Smooth muscle cell (in vitro differentiated cells): Measurements from ENCODE around the gene CYP19A1. TPM values are rescaled to one million over a fixed set of nuclear protein-coding genes. Genes with fewer than 3 reads are reported as not detected.

Source experiments
- DNase-seq: peaks from one replicate; lab custom pipeline; 2025; ENCODE audit not compliant: unreplicated experiment; lab: John Stamatoyannopoulos, UW
- H2AFZ ChIP-seq: fragments of 200-600 bp; sonication (generic); 2 replicates; pipeline ENCODE4 v1.6.0; 2016; ENCODE audit warnings: antibody characterized with exemption, low read depth, mild to moderate bottlenecking
- H3F3A ChIP-seq: fragments of 200-600 bp; sonication (generic); 2 replicates; pipeline ENCODE4 v1.6.0; 2017; ENCODE audit warnings: antibody characterized with exemption, low read depth
- H3K27ac ChIP-seq: fragments of 200-600 bp; sonication (generic); 2 replicates; pipeline ENCODE4 v1.5.1; 2016; ENCODE audit warnings: low read depth, mild to moderate bottlenecking
- H3K27me3 ChIP-seq: fragments of 200-600 bp; sonication (generic); 2 replicates; pipeline ENCODE4 v1.6.1; 2016; ENCODE audit warnings: low read depth, mild to moderate bottlenecking
- H3K36me3 ChIP-seq: fragments of 200-600 bp; sonication (generic); 2 replicates; pipeline ENCODE4 v1.5.1; 2016; ENCODE audit warnings: low read depth
- H3K4me1 ChIP-seq: fragments of 200-600 bp; sonication (generic); 2 replicates; pipeline ENCODE4 v1.5.1; 2016; ENCODE audit warnings: low read depth
- H3K4me2 ChIP-seq: fragments of 200-600 bp; sonication (generic); 2 replicates; pipeline ENCODE4 v1.6.0; 2016; ENCODE audit warnings: mild to moderate bottlenecking
- H3K4me3 ChIP-seq: fragments of 200-600 bp; sonication (generic); 2 replicates; pipeline ENCODE4 v1.5.1; 2016; ENCODE audit warnings: mild to moderate bottlenecking
- H3K79me2 ChIP-seq: fragments of 200-600 bp; sonication (generic); 2 replicates; pipeline ENCODE4 v1.6.0; 2016; ENCODE audit warnings: low read depth, mild to moderate bottlenecking
- H3K9ac ChIP-seq: fragments of 200-600 bp; sonication (generic); 2 replicates; pipeline ENCODE4 v1.6.0; 2016; ENCODE audit warnings: low read depth
- H3K9me3 ChIP-seq: fragments of 200-600 bp; sonication (generic); replicated peaks from 2 replicates; pipeline ENCODE4 v1.5.1; 2016; ENCODE audit warnings: low read depth
- H4K20me1 ChIP-seq: fragments of 200-600 bp; sonication (generic); 2 replicates; pipeline ENCODE4 v1.6.0; 2016; ENCODE audit warnings: low read depth
- WGBS: methylation state at CpG from one replicate; pipeline ENCODE4 v1.1.7; 2016; ENCODE audit warnings: low lambda C conversion rate; 5-methylcytosine and 5-hydroxymethylcytosine counted together
- polyA plus RNA-seq: library from polyadenylated mRNA; unstranded; fragments of >200 nt; fragmentation: Nextera tagmentation; extraction: Ambion mirVana; gene quantifications from 2 replicates; pipeline ENCODE4 v1.2.1, GENCODE V29; 2016
- total RNA-seq: library from RNA; depleted of rRNA; stranded (reverse); fragments of >200 nt; gene quantifications from 2 replicates; pipeline ENCODE4 v1.2.3, GENCODE V29; 2014
- TF ChIP-seq, protein P1 (sequence below): fragments of 200-600 bp; sonication (generic); IDR thresholded peaks from 2 replicates; pipeline ENCODE4 v1.5.1; 2017; ENCODE audit warnings: borderline replicate concordance, mild to moderate bottlenecking, antibody characterized with exemption; ENCODE audit not compliant: insufficient read depth, poor library complexity, severe bottlenecking

Gene CYP19A1
- total and polyA plus RNA-seq, 2 experiments from 2014 or later, result not detected

DNA sequence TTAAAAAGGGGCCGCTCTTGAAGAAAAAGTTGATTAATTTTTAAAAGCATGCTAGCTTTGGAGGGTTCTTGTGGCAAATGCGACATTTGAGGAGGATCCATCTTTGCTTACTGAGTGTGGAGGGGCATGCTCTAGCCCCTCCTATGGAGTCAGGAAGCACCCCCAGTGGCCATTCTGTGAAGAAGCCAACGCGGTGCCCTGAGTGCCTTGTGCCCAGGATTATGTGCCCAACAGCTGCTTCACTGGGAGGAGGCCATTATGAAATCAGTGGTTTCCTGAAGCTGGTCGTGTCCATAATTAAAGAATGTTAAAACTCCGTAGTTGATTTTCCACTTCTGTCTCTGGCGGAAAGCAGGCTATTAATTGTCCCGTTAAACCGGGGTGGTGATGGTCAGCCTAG, 174.6 kb downstream of the CYP19A1 start:
- Histone ChIP-seq H3K9ac (no peak overlapping the region), H4K20me1 (no peaks in the 10 kb centered on the region), H3K4me1 (peaks cover 7% of the 10 kb centered on the region), H3K27ac (no peak overlapping the region), H3K4me2 (peak overlapping the region; percentile 81), H3K27me3 (no peaks in the 10 kb centered on the region), H3K4me3 (no peak overlapping the region), H3F3A (no peaks in the 10 kb centered on the region), H3K36me3 (no peaks in the 10 kb centered on the region), H3K9me3 (no peaks in the 10 kb centered on the region), H3K79me2 (no peaks in the 10 kb centered on the region), H2AFZ (no peak overlapping the region)
- TF ChIP-seq, protein P1, sequence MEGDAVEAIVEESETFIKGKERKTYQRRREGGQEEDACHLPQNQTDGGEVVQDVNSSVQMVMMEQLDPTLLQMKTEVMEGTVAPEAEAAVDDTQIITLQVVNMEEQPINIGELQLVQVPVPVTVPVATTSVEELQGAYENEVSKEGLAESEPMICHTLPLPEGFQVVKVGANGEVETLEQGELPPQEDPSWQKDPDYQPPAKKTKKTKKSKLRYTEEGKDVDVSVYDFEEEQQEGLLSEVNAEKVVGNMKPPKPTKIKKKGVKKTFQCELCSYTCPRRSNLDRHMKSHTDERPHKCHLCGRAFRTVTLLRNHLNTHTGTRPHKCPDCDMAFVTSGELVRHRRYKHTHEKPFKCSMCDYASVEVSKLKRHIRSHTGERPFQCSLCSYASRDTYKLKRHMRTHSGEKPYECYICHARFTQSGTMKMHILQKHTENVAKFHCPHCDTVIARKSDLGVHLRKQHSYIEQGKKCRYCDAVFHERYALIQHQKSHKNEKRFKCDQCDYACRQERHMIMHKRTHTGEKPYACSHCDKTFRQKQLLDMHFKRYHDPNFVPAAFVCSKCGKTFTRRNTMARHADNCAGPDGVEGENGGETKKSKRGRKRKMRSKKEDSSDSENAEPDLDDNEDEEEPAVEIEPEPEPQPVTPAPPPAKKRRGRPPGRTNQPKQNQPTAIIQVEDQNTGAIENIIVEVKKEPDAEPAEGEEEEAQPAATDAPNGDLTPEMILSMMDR, result no peak
- DNase-seq, result no peak
- WGBS, result 59% methylated on average over 9 of the region's 9 CpGs

DNA sequence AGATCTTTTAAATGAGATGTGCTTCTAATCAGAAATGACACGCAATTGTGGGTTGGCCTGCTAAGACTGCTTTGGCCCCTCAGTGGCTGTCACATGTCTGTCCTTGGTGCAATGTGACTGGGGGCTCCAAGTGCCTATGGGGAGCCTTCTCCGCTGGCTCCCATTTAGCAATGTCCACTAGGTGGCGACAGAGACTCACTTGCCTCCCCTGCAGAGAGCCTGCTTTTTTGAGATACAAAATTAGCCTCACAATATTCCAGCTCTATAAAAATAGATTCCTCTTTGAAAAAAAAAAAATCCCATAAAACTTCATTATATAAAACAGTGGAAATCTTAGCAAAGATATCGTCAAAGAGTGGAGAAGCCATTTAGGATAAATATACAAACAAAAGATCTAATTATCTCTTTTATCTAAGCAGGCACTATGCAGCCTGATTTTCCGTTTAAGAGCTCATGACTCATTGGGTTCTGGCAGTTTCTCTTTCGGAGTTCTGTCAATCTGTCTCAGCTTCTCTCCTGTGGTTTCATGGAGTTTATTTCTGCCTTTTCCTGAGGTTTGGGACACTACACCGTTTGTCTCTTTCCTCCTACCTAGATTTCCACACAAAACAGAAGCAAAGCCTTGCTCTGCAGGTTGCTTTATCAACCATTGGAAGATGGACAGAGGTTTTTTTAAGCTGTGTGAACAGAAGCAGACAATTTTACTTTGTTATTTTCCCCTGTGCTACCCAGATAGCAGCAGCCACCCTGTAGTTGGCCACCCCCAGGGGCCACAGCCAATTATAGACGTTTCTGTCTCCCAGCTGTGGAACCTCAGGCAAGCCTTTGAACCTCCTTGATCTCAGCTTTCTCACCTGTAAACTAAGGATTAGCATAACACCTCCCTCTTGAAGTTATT, 175.3 kb downstream of the CYP19A1 start:
- no peak overlapping the region for H3K9ac ChIP-seq
- DNase-seq, result peak; percentile 8
- H3K9me3 ChIP-seq, result no peaks in the 10 kb centered on the region
- peak overlapping the region; percentile 81 for H3K4me2 ChIP-seq
- H2AFZ ChIP-seq, result peak overlapping the region; percentile 68
- H3K27ac ChIP-seq, result no peak overlapping the region
- peak overlapping the region; percentile 42 for H3K4me3 ChIP-seq
- TF ChIP-seq, protein P1, result peak; percentile 95
- no peaks in the 10 kb centered on the region for H3F3A ChIP-seq
- WGBS, result under 1% methylated on average over 8 of the region's 8 CpGs
- H3K27me3 ChIP-seq, result no peaks in the 10 kb centered on the region
- H3K79me2 ChIP-seq, result no peaks in the 10 kb centered on the region
- H4K20me1 ChIP-seq, result no peaks in the 10 kb centered on the region
- H3K36me3 ChIP-seq, result no peaks in the 10 kb centered on the region
- peaks cover 7% of the 10 kb centered on the region for H3K4me1 ChIP-seq

DNA sequence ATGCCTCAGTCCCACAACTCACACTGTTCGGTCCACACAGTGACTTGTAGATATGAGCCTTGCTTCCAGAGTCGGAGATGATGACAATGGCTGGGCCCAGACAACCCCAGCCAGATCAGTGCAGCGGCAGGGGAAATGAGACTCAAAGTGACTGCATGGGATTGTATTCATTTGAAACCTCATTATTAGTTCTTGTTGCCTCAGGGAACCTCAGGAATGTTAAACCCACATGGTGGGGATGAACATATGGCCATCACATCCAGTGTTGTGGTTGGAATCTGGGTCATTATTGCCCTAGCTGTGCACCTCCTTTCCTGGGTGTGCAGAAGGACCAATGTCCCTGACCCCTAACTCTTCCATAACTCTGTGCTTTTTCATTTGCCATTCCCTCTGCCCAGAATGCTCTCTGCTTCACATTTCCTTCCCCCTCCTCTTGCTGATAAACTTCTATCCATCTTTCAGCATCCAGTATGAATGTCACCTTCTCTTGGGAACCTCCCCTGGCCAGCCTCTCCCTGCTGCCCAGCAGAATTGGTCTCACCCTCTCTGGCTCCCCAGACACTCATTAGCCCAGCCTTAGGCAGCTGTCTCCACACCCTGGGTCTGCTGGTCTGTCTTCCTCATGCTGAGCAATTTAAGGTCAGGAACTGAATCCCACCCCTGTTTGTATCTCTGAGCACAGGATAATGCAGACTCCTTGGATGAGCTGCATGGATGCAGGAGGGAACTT, 176.7 kb downstream of the CYP19A1 start:
- H3K4me2 ChIP-seq, result no peak overlapping the region
- no peak overlapping the region for H3K9ac ChIP-seq
- TF ChIP-seq, protein P1, result no peak
- H3K79me2 ChIP-seq, result no peaks in the 10 kb centered on the region
- no peak overlapping the region for H3K27ac ChIP-seq
- no peak overlapping the region for H2AFZ ChIP-seq
- 70% methylated on average over 3 of the region's 3 CpGs for WGBS
- peaks cover 7% of the 10 kb centered on the region for H3K4me1 ChIP-seq
- H3K4me3 ChIP-seq, result no peak overlapping the region
- DNase-seq, result no peak
- H3F3A ChIP-seq, result no peaks in the 10 kb centered on the region
- no peaks in the 10 kb centered on the region for H3K36me3 ChIP-seq
- H3K27me3 ChIP-seq, result no peaks in the 10 kb centered on the region
- H3K9me3 ChIP-seq, result no peaks in the 10 kb centered on the region
- no peaks in the 10 kb centered on the region for H4K20me1 ChIP-seq
